ENCODE data around the gene CLNK.

GRCh38 chr4:10715135-10715534 lies 30.6 kb upstream of the CLNK start:
- TF ChIP-seq E2F6 (IDR thresholded peaks at IDR 0.05; ENCODE audit: borderline replicate concordance, low read depth) (no peak), JUN (IDR thresholded peaks at IDR 0.05) (no peak), RCOR1 (IDR thresholded peaks at IDR 0.05; ENCODE audit: low read depth, low read length) (no peak), CTCF (IDR thresholded peaks at IDR 0.05) (no peak), POLR2A (IDR thresholded peaks at IDR 0.05; ENCODE audit: low read length) (no peak), MAFK (IDR thresholded peaks at IDR 0.05; ENCODE audit: partially characterized antibody) (no peak), NR3C1 (IDR thresholded peaks at IDR 0.05) (no peak), EP300 (IDR thresholded peaks at IDR 0.05) (no peak), HDAC2 (IDR thresholded peaks at IDR 0.05) (no peak), PHF8 (IDR thresholded peaks at IDR 0.05; ENCODE audit: borderline replicate concordance, low read depth) (no peak), BCL3 (IDR thresholded peaks at IDR 0.05) (no peak), ZFP36 (IDR thresholded peaks at IDR 0.05; ENCODE audit: borderline replicate concordance, partially characterized antibody) (no peak), PBX3 (IDR thresholded peaks at IDR 0.05) (no peak), JUNB (IDR thresholded peaks at IDR 0.05) (no peak)
